Measurements from ENCODE around the gene ATF6. TPM values are rescaled to one million over a fixed set of nuclear protein-coding genes. Genes with fewer than 3 reads are reported as not detected.

ATF6 gene
- total and polyA plus RNA-seq, 2 of the 8 experiments (the other 6 are each of a cell fraction or from before 2014, with no cell fraction given): 4.6 to 10.0 TPM

GRCh38 chr1:161778522-161778921 is 12.4 kb downstream of the ATF6 start:
- Histone ChIP-seq H4K5ac (ENCODE audit: insufficient read length, low read depth, low read length) (no peak overlapping the region), H3K4me3 (ENCODE audit: extremely low read depth in 1 of 4, insufficient read depth in 2 of 4, low read depth in 3 of 4, low read length in 4 of 4) (no peak overlapping the region), H4K20me1 (replicated peaks in 1 of 2; ENCODE audit: control insufficient read depth in 1 of 2, insufficient read depth in 2 of 2, low read length in 2 of 2) (no peaks in the 10 kb centered on the region), H3K23me2 (ENCODE audit: low read depth, low read length) (no peaks in the 10 kb centered on the region; the same call in 1 of the 2 replicates), H2BK12ac (ENCODE audit: low read depth, low read length) (no peak overlapping the region), H3K56ac (replicated peaks; ENCODE audit: insufficient read length, low read depth, low read length) (no peak overlapping the region), H3K27ac (ENCODE audit: low read depth, low read length) (no peak overlapping the region), H3K27me3 (replicated peaks in 1 of 4; ENCODE audit: control insufficient read depth in 3 of 4, extremely low read depth in 1 of 4, insufficient read depth in 3 of 4, low read length in 3 of 4) (no peaks in the 10 kb centered on the region), H2AK5ac (ENCODE audit: low read depth, low read length) (no peak overlapping the region), H3K14ac (ENCODE audit: insufficient read length) (no peak overlapping the region), H2BK20ac (ENCODE audit: low read length) (no peak overlapping the region), H3K4me1 (replicated peaks in 1 of 4; ENCODE audit: control insufficient read depth in 3 of 4, insufficient read depth in 4 of 4, low read length in 3 of 4) (no peaks in the 10 kb centered on the region), H3K4me2 (ENCODE audit: insufficient read depth in 1 of 2, low read depth in 2 of 2, low read length in 2 of 2) (no peak overlapping the region), H2BK120ac (replicated peaks; ENCODE audit: low read depth, low read length) (no peak overlapping the region), H2BK5ac (ENCODE audit: low read depth, low read length) (no peak overlapping the region), H3K9ac (replicated peaks in 1 of 4; ENCODE audit: extremely low read depth in 1 of 4, low read depth in 3 of 4, low read length in 3 of 4) (no peak overlapping the region), H2BK15ac (ENCODE audit: low read length) (no peak overlapping the region), H3K79me2 (ENCODE audit: control insufficient read depth in 1 of 2, insufficient read depth in 2 of 2, low read length in 2 of 2) (no peaks in the 10 kb centered on the region; a peak in 1 of 4 replicates), H3K9me3 (ENCODE audit: insufficient read depth in 2 of 2, low read depth in 1 of 2, low read length in 1 of 2) (no peaks in the 10 kb centered on the region), H2AFZ (ENCODE audit: low read length) (no peak overlapping the region), H3K23ac (ENCODE audit: insufficient read length) (no peak overlapping the region), H3K36me3 (ENCODE audit: control insufficient read depth in 2 of 4, insufficient read depth in 4 of 4, low read length in 3 of 4) (no peaks in the 10 kb centered on the region), H3K18ac (ENCODE audit: extremely low read depth, low read length) (no peak overlapping the region), H4K8ac (ENCODE audit: extremely low read depth, insufficient read depth, low read length) (no peak overlapping the region), H4K91ac (replicated peaks; ENCODE audit: insufficient read length, low read length) (no peak overlapping the region), H3K79me1 (ENCODE audit: low read depth, low read length) (no peaks in the 10 kb centered on the region), H3K4ac (replicated peaks; ENCODE audit: insufficient read length, low read depth, low read length) (no peak overlapping the region)
- 81% methylated on average over 1 of the region's 1 CpG; no CpG with 5 or more reads in 1 of the 2 experiments for WGBS, 2 experiments (ENCODE audit: extremely low coverage in 1 of 2, insufficient coverage in 1 of 2, insufficient read length in 1 of 2, insufficient replicate concordance in 2 of 2, low coverage in 1 of 2, low lambda C conversion rate in 2 of 2, missing lambda C conversion rate in 1 of 2)
- POLR2A ChIA-PET (ENCODE audit: partially characterized antibody): no interaction called here
- CTCF ChIA-PET (ENCODE audit: partially characterized antibody): no interaction called here
- no peak for DNase-seq (ENCODE audit: low read depth in 1 of 2, low spot score in 2 of 2)
- no peak for FAIRE-seq
- no peak for TF ChIP-seq CHD1 (IDR thresholded peaks at IDR 0.05; ENCODE audit: low read depth, low read length)
- TF ChIP-seq EGR1 (IDR thresholded peaks at IDR 0.05; ENCODE audit: borderline replicate concordance, low read depth, low read length): no peak
- no peak for TF ChIP-seq RFX5 (IDR thresholded peaks at IDR 0.05; ENCODE audit: borderline replicate concordance, low read depth, low read length)
- TF ChIP-seq CHD2 (IDR thresholded peaks at IDR 0.05; ENCODE audit: low read length): no peak
- TF ChIP-seq BRCA1 (IDR thresholded peaks at IDR 0.05; ENCODE audit: low read depth, low read length): no peak
- TF ChIP-seq, protein P1, sequence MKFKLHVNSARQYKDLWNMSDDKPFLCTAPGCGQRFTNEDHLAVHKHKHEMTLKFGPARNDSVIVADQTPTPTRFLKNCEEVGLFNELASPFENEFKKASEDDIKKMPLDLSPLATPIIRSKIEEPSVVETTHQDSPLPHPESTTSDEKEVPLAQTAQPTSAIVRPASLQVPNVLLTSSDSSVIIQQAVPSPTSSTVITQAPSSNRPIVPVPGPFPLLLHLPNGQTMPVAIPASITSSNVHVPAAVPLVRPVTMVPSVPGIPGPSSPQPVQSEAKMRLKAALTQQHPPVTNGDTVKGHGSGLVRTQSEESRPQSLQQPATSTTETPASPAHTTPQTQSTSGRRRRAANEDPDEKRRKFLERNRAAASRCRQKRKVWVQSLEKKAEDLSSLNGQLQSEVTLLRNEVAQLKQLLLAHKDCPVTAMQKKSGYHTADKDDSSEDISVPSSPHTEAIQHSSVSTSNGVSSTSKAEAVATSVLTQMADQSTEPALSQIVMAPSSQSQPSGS (IDR thresholded peaks at IDR 0.05; ENCODE audit: low read length): no peak
- TF ChIP-seq TAF1 (IDR thresholded peaks at IDR 0.05; ENCODE audit: low read depth, low read length): no peak
- TF ChIP-seq GABPA (IDR thresholded peaks at IDR 0.05; ENCODE audit: borderline replicate concordance, insufficient read depth, low read length): no peak
- TF ChIP-seq RBBP5 (IDR thresholded peaks at IDR 0.05; ENCODE audit: borderline replicate concordance, low read depth, low read length): no peak
- TF ChIP-seq PHF8 (conservative IDR thresholded peaks at IDR 0.05; ENCODE audit: low read depth, low read length): no peak
- TF ChIP-seq ATF3 (IDR thresholded peaks at IDR 0.05; ENCODE audit: insufficient read depth, low read depth, low read length): no peak
- no peak for TF ChIP-seq MAFK (IDR thresholded peaks at IDR 0.05; ENCODE audit: low read depth, low read length)
- no peak for TF ChIP-seq MAX (IDR thresholded peaks at IDR 0.05)

All from H1 (cell line).